WERI-Rb-1 (cell line): ENCODE data around the gene ADGRG6.

Source experiments
- DNase-seq: peaks from one replicate; pipeline ENCODE4 v3.0.0-alpha.2; 2020
- H3K27ac ChIP-seq: fragments of 250-450 bp; sonication (Bioruptor Pico); 2 replicates; pipeline ENCODE4 v1.5.1; 2020; ENCODE audit warnings: mild to moderate bottlenecking, moderate library complexity
- H3K27me3 ChIP-seq: fragments of 250-450 bp; sonication (Bioruptor Pico); 2 replicates; pipeline ENCODE4 v1.5.1; 2021; ENCODE audit warnings: mild to moderate bottlenecking, low read depth, moderate library complexity; ENCODE audit not compliant: insufficient read depth, severe bottlenecking
- H3K36me3 ChIP-seq: fragments of 250-450 bp; sonication (Bioruptor Pico); 2 replicates; pipeline ENCODE4 v1.5.1; 2020; ENCODE audit warnings: mild to moderate bottlenecking, moderate library complexity
- H3K4me3 ChIP-seq: 2 replicates; pipeline ENCODE4 v1.5.1; 2011; ENCODE audit warnings: low read depth, mild to moderate bottlenecking, control low read depth, low read length
- H3K9me3 ChIP-seq: fragments of 250-450 bp; sonication (Bioruptor Pico); 2 replicates; pipeline ENCODE4 v1.5.1; 2021; ENCODE audit warnings: mild to moderate bottlenecking, moderate library complexity; ENCODE audit not compliant: severe bottlenecking
- CTCF ChIP-seq: IDR thresholded peaks from 2 replicates; pipeline ENCODE4 v1.5.1; 2011; ENCODE audit warnings: low read depth, mild to moderate bottlenecking, control low read depth, inconsistent platforms, low read length

The ADGRG6 gene

GRCh38 chr6:142361345-142361744, 59.5 kb downstream of the ADGRG6 start:
- H3K9me3 ChIP-seq, result no peaks in the 10 kb centered on the region
- H3K27ac ChIP-seq, result no peak overlapping the region
- no peak overlapping the region for H3K4me3 ChIP-seq
- TF ChIP-seq CTCF, result no peak
- H3K27me3 ChIP-seq, result no peaks in the 10 kb centered on the region
- DNase-seq, result no peak
- H3K36me3 ChIP-seq, result no peaks in the 10 kb centered on the region

DNA sequence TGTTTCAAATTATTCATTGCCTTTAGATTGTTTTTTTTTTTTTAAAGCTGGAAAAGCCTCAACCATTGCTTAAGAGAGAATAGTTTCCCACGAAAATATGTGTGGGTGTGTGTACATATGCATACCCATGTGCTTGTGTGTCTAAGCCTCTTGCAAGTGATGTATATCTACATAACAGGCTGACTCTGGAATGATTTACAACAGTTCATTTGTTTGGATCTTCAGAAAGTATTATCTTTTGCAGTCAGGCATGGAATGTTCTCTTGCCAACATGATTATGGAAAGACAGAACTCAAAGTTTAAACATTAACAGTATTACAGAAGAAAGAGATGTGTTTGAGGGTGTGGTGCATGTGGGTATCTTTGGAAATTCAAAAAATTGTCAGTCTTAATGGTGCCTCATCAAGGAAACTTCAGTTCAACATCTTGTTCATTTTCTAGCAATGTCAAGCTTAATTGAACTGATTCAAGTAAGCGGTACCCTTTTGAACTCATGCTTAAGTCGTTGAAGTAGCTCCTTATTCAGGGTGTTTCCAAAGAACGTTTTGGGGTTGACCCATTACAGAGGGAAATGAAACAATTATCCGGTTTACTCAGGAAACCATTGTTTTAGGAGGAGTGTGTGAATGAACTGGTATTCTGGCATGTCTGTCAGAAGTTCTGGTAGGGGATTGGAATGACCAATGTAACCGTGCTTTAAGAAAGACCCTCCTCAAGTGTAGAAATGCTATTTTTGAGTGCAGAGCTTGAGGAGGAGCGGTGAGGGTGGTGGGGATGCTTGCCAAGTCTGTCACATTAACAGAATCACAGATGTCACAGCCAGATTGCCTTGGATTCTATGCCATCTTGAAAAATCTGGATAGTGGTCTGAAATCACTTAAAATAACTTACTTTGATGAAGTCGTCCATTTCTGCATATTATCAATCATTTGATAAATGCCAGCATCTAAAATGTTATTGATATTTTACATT, 60.3 kb downstream of the ADGRG6 start:
- TF ChIP-seq CTCF, result no peak
- Histone ChIP-seq H3K4me3 (no peak overlapping the region), H3K27me3 (no peaks in the 10 kb centered on the region), H3K36me3 (no peaks in the 10 kb centered on the region), H3K27ac (no peak overlapping the region), H3K9me3 (no peaks in the 10 kb centered on the region)
- DNase-seq, result no peak

DNA sequence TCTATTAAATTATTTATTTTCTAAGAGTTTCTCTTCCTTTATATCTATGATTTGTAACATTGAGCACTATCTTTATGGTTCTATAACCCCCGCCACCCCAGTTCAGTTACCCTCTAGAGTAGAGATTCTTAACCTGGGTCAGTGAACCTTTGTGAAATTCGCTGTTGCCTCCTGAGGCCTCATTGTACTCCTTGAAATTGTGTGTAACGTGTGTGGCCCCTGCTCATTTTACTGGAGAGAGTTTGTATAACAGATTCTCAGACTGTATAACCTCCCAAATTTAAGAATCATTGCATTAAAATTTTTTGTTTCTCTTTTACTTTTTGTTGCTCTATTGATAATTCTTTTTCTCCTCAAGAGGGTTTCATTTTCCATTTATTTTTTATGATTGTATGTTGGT, 65.3 kb downstream of the ADGRG6 start:
- Histone ChIP-seq H3K9me3 (no peaks in the 10 kb centered on the region), H3K27me3 (no peaks in the 10 kb centered on the region), H3K27ac (no peak overlapping the region), H3K4me3 (no peak overlapping the region), H3K36me3 (no peaks in the 10 kb centered on the region)
- TF ChIP-seq CTCF, result no peak
- DNase-seq, result no peak

- no peak overlapping the region for H3K4me3 ChIP-seq
- DNase-seq, result no peak
These were observed 65.8 kb downstream of the ADGRG6 start for GRCh38 chr6:142367501-142368018.

DNA sequence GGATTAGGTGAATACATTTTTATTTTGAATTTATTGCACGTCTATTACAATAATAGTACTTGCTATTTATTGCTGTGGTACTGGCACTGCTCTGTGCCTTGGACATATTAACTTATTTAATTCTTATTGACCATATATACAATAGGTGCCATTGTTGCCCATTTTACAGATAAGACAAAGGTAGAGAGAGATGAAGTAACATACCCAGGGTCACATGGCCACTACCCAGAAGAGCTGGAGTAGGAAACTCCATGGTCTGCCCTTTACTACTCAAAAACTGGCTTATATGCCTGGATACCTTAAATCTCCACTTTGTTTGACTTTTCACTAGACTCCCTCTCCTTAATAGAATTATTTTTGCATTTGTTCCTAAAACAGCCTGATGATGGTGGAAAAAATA, 67.5 kb downstream of the ADGRG6 start:
- Histone ChIP-seq H3K36me3 (no peaks in the 10 kb centered on the region), H3K27me3 (no peaks in the 10 kb centered on the region), H3K4me3 (no peak overlapping the region), H3K9me3 (no peaks in the 10 kb centered on the region), H3K27ac (no peak overlapping the region)
- TF ChIP-seq CTCF, result no peak
- DNase-seq, result no peak

More at GRCh38 chr6:142367501-142368018, 65.8 kb downstream of the ADGRG6 start:
- H3K9me3 ChIP-seq, result no peaks in the 10 kb centered on the region
- no peak for TF ChIP-seq CTCF
- H3K27me3 ChIP-seq, result no peaks in the 10 kb centered on the region
- H3K36me3 ChIP-seq, result no peaks in the 10 kb centered on the region
- H3K27ac ChIP-seq, result no peak overlapping the region

- Histone ChIP-seq H3K4me3 (no peak overlapping the region), H3K36me3 (no peaks in the 10 kb centered on the region), H3K9me3 (no peaks in the 10 kb centered on the region), H3K27ac (no peak overlapping the region), H3K27me3 (no peaks in the 10 kb centered on the region)
- no peak for DNase-seq
- no peak for TF ChIP-seq CTCF
These were observed 70.5 kb downstream of the ADGRG6 start for GRCh38 chr6:142372348-142372747.
